ENCODE results near the gene CYS1.
"Not testable (repeated sequence)": the region's sequence is repeated elsewhere in the genome, so short reads cannot be mapped to it uniquely, and the experiment has no call there.

CYS1 gene

DNA sequence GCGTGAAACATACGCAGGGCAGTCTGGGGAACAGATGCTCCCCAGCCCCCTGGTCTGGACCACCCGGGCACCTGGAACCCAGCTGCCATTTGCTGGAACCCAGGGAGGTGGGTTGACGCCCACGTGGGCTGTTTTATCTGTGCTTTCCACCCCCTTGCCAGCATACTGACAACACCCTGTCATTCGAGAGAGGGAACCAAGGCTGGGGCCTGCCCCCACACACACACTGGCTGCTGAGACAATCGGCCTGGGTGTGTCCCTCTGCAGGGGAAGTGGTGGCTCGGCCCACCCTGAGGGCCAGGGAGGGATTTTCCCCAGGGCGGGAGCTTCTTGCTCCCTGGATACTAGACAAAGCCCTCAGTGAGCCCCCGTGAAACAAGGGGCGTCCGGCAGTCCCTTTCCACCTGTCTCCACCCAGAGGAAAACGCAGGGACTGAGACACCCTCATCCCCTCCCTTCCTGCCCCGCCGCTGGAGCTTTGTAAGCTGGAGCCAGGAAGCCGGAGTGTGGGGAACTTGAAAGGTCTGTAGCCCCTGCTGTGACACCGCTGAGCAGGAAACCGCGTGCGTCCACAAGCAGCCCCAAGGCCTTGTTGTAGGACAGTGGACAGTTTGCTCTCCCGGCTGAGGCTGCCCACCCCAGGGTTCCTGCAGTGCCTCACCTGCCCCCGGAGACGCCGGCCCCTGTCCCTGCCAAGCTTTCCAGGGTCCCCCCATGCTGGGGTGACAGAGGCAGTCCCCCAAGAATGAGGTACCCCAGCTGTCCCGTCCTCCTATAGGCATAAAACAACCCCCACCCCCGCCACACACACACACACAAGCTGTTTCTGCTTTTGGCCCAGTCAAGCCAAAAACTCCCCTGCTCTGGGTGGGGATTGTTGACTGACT lies 51.0 kb downstream of the CYS1 start:
- DNase-seq: peak; percentile 44

DNA sequence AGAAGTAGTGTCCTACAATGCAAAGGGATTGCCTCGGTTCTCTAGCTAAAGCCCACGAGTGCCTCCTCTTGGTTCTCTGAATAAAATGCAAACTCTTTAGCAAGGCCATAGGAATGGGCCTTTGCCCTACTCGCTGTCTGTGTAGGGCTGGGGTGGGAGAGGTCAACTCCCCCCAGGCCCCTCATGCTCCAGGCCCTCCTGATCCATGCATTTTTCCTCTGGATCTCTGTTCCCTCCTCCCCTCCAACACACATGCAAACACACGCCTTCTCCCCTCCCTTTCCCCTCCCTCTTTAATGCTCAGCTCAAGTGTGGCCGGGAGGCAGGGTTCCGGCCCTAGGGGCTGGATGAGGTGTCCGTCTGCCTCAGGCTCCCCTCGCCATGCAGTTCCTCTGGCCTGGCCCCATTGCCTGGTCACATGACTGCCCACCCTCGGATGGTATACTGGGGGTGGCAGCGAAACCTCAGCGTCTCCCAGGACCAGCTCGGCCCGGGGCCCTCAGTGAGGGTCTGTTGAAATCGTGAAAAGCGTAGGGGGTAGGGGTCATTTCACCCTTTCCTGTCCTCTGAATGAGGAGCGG lies 51.7 kb downstream of the CYS1 start:
- no peak for DNase-seq

DNA sequence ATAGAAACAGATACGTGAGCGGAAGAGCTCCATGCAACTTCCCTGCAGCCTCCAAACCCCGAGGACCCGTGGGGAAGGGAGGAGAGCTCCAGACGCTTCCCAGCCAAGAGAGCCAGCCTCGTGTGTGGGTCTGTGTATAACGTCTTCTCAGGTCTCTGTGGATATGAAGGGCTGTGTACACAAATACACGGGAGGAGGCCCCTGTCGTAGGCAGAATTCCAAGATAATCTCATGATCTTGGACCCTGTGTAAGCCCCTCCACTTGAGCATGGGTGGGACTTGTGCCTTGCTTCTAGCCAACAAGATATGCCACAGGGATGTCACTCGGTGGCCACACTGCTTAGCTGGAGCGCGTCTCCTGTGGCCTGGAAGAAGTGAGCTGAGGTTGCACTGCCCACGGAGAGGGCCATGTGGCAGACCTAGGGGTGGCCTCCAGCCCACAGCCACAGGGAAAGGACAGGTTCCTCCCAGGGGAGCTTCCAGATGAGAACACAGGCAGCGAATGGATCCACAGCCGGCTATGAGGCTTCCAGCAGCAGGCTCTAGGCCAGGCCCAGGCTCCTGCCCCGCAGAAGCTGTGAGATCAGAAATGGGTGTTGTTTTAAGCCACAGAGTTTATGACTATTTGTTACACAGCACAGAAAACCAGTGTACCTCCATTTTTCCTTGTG lies 52.4 kb downstream of the CYS1 start:
- DNase-seq: no peak

DNA sequence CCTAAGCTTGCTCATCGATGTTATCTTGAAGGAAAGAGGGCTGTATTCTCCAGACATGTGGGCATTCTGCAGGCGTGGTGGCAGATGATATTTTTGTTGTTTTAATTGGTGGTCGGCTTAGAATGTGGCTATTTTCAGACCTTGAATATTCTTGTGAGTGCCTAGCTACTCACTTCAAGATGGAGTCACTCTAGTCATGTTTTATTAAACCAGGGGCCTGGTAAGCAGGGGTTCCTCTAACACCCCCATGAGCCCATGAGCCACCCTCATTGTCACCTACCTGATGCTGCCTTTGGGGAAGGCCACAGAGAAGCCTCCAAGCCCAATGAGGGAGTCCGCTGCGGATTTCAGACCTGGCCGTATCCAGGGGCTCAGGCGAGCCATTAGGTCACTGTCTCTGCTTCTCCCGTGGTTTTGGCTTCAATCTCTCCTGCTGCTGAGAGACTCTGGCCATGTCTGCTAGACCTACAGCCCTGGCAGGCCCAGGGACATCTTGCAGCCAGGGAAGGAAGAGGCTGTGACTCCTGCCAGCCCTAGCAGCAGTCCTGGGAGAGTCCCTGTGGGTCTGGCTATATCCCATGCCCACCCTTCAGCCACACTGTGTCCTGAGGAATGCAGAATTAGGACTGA lies 53.2 kb downstream of the CYS1 start:
- no peak for DNase-seq

DNA sequence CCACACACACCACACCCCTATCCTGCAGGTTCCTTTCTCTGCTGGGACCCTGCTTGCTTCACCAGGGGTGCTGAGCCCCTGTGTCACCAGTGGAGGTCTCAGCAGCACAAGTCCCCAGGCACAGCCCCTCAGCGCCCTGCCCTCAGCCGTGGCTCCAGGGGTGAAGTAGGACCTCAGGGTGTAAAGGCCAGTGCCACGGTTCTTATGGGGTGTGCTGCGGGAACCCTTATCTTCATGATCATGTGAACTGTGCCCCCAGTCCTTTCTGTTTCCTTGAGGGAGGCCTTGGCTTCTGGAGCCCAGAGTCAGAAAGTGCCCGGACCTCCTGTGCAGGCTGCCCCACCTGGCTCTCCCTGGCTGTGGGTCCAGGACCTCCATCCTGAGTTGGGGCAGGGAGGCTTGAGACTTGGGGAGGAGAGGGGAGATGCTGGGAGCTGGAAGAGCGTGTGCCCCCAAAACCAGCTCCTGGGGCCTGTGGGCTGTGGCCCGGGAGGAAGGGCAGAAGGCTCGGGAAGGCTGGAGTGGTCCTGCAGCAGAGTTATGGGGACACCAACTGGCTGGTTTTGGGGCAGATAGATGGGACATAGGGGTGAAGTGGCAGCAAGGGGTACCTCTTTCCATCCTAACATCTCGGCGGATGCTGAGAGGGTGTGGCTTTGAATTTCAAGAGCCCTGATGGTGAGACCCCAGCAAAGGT lies 57.1 kb downstream of the CYS1 start:
- no peak for DNase-seq

DNA sequence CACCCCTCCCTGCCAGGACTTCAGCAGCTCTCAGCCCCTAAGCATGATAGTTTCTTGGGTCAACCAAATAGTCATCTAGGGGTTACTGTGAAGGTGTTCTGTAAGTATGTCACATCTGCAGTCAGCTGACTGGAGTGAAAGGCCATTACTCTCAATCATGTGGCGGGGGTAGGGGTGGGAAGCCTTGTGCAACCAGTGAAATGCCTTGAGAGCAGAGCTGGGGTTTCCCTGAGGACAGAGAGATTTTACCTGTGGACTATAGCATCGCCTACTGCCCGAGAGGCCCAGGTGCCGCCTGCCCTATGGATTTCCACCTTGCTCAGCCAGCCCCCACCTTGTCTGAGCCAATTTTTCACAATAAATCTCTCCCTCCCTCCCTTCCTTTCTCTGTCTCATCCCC lies 57.8 kb downstream of the CYS1 start:
- no peak for DNase-seq

DNA sequence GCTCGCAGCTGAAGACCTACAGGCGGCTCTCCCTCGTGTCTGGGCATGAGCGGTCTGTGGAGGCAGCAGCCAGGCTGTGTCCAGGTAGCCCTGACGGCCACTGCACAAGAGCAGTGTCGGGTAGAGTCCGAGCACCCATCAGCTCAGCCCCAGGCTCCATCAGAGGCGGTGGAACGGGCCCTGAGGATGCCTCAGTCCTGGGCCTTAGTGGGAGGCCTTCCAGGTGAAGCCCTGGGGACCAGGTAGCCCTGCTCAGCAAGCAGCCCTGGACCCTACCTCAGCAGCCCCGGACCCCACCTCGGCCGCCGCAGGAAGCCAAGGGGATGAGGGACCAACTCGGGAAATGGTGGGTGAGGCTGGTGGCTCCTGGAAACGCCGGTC lies 58.2 kb downstream of the CYS1 start:
- no peak for DNase-seq

DNA sequence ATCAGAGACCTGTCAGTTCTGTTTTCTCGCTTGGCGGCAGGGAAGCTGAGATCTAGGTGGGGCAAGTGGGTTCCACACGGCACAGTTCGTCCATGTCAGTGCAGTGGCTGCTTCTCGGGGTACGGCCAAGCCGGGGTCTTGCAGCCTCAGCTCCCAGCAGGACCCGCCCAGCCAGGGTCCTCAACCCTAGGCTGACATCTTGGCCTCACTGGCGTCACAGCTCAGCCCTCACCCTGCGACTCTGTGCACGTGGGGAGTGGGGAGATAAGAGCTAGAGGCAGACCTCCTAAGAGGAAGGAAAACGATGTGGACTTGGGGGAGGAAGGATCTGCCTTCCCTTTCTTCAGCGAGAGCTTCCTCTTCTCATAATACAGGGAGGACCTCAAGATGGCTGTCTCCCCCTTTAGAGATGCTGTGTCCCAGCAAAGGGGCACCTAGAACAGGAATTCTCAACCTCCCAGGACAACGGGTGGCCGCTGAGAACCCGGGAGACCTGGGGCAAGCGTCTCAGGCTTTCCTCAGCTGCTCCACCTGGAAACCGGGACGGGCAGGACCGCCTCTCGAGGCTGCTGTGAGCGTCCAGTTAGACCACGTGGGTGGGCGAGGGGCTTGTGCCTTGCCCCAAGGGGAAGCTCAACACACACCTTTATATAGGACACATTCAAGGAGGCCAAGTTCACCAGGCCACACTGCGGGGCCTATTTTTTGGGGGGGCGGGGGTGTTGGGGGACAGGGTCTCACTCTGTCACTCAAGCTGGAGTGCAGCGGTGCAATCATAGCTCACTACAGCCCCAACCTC lies 60.4 kb downstream of the CYS1 start:
- DNase-seq: no peak

DNA sequence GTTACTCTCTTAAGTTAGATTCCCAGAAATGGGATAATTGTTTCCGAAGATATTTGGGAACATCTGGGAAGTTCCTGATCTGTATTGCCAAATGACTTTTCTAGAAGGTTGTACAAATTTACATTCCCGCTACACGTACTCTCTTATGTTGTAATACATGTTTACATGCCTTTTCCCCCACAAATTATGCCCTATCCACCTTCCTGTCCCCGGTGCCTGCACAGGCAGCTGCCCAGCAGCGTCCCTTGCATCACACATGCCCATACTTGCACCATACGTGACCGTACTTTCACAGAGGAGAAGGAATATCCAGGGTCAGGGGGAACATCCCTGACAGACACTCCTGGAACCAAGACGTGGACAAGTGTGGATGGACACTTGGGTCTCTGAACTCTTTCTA lies 61.0 kb downstream of the CYS1 start:
- no peak for DNase-seq

DNA sequence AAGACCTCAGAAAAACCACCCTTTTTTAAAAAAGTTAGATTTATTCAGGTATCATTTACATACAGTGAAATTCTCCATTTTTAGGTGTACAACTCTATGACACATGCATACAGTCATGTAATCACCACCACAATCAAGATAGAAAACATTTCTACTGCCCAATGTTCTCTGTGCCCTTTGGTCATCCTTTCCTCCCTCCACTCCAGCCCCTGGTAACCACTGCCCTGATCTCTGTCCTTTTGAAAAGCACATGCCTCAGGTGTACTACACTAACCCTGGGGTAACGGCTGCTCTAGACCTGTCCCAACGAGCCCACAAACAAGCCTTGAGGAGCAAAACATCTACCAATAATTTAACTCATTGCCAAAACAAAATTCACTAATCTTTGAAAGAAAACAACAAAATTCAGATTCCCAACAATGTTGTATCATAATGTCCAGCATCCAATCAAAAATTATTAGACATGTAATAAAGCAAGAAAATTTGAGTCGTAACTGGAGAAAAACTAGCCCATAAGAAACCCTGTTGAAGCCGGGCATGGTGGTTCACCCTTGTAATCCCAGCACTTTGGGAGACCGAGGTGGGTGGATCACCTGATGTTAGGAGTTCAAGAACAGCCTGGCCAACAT lies 62.8 kb downstream of the CYS1 start:
- no peak for DNase-seq

DNA sequence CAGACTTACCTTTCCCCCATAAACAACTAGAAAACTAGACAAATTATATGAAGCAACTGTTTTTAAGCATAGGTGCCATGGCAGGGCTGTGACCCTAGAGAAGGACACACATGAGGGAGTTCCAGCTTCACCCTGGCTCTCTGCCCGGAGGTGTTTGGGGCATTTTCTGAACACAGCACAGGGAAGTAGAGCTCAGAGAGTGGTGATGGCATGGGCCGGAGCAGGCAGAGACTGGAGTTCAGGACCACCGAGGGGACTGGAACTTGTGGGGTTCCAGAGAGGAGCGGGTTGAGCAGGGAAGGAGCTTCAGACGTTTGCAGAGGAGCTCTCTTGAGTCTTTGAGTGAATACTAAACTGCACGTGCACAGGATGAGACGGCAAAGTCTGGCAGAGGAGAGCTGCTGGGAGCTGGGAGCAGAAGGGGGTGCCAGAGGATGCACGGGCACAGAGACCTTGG lies 63.4 kb downstream of the CYS1 start:
- no peak for DNase-seq

DNA sequence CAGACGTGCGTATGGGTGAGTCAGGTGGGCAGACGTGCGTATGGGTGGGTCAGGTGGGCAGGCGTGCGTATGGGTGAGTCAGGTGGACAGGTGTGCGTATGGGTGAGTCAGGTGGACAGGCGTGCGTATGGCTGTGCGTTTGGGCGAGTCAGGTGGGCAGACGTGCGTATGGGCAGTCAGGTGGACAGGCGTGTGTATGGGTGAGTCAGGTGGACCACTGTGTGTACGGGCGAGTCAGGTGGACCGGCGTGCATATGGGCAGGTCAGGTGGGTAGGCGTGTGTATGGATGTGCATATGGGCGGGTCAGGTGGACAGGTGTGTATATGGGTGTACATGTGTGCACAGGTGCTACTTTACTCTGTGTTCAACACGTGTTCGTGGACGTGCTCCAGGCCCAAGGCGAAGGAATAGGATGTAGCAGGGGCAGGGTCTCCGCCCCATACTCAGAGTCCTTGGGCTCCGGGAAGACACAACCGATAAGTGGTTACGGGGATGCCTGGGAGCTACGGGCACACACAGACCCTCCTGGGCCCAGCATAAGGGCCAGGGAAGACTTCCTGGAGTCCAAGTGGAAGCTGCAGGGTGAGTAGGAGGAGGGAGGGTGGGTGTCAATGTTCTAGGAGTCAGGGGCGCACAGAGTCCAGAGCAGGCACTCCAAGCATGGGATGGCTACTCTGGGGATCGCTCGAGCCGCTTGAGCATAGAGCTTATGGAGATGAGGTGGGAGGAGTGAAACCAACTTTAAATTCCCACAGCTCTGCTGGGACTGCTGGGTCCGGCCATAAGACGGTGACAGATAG lies 64.0 kb downstream of the CYS1 start:
- no peak for DNase-seq

DNA sequence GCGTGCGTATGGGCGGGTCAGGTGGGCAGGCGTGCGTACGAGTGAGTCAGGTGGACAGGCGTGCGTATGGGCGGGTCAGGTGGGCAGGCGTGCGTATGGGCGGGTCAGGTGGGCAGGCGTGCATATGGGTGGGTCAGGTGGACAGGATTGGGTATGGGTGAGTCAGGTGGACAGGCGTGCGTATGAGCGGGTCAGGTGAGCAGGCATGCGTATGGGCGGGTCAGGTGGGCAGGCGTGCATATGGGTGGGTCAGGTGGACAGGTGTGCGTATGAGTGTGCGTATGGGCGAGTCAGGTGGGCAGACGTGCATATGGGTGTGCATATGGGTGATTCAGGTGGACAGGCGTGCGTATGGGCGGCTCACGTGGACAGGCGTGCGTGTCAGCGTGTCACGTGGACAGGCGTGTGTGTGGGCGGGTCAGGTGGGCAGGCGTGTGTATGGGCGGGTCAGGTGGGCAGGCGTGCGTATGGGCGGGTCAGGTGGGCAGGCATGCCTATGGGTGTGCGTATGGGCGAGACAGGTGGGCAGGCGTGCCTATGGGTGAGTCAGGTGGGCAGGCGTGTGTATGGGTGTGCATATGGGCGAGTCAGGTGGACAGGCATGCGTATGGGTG lies 64.7 kb downstream of the CYS1 start:
- DNase-seq: not testable (repeated sequence)

DNA sequence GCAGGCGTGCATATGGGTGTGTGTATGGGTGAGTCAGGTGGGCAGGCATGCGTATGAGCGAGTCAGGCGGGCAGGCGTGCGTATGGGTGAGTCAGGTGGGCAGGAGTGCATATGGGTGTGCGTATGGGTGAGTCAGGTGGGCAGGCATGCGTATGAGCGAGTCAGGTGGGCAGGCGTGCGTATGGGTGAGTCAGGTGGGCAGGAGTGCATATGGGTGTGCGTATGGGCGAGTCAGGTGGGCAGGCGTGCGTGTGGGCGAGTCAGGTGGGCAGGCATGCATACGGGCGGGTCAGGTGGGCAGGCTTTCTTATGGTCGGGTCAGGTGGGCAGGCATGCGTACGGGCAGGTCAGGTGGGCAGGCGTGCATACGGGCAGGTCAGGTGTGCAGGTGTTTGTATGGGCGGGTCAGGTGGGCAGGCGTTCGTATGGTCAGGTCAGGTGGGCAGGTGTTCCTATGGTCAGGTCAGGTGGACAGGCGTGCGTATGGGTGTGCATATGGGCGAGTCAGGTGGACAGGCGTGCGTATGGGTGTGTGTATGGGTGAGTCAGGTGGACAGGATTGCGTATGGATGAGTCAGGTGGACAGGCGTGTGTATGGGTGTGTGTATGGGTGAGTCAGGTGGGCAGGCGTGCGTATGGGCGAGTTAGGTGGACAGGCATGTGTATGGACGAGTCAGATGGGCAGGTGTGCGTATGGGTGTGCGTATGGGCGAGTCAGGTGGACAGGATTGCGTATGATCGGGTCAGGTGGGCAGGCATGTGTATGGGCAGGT lies 65.6 kb downstream of the CYS1 start:
- DNase-seq: no peak

DNA sequence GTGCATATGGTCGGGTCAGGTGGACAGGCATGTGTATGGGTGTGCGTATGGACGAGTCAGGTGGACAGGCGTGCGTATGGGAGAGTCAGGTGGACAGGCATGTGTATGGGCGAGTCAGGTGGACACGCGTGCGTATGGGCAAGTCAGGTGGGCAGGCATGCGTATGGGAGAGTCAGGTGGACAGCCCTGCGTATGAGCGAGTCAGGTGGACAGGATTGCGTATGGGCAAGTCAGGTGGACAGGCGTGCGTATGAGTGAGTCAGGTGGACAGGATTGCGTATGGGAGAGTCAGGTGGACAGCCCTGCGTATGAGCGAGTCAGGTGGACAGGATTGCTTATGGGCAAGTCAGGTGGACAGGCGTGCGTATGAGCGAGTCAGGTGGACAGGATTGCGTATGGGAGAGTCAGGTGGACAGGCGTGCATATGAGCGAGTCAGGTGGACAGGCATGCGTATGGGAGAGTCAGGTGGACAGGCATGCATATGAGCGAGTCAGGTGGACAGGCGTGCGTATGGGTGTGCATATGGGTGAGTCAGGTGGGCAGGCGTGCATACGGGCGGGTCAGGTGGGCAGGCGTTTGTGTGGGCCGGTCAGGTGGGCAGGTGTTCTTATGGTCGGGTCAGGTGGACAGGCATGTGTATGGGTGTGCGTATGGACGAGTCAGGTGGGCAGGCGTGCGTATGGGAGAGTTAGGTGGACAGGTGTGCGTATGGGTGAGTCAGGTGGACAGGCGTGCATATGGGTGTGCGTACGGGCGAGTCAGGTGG lies 66.4 kb downstream of the CYS1 start:
- DNase-seq: not testable (repeated sequence)

DNA sequence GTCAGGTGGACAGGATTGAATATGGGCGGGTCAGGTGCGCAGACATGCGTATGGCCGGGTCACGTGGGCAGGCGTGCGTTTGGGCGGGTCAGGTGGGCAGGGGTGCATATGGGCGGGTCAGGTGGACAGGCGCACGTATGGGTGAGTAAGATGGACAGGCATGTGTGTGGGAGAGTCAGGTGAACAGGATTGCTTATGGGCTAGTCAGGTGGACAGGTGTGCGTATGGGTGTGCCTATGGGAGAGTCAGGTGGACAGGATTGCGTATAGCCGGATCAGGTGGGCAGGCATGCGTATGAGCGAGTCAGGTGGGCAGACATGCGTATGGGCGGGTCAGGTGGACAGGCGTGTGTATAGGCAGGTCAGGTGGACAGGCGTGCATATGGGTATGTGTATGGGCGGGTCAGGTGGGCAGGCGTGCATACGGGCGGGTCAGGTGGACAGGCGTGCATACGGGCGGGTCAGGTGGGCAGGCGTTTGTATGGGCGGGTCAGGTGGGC lies 67.2 kb downstream of the CYS1 start:
- DNase-seq: no peak

DNA sequence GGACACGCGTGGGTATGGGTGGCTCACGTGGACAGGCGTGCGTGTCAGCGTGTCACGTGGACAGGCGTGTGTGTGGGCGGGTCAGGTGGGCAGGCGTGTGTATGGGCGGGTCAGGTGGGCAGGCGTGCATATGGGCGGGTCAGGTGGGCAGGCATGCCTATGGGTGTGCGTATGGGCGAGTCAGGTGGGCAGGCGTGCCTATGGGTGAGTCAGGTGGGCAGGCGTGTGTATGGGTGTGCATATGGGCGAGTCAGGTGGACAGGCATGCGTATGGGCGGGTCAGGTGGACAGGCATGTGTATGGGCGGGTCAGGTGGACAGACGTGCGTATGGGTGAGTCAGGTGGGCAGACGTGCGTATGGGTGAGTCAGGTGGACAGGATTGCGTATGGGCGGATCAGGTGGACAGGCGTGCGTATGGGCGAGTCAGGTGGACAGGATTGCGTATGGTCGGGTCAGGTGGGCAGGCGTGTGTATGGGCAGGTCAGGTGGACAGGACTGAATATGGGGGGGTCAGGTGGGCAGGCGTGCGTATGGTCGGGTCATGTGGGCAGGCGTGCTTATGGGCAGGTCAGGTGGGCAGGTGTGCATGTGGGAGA lies 67.7 kb downstream of the CYS1 start:
- not testable (repeated sequence) for DNase-seq
